GM18873 (cell line): ENCODE measurements around the gene CDK5RAP3.

ENCODE experiments used
- ATAC-seq: cut with Tn5 transposase; IDR thresholded peaks from one replicate; pipeline ENCODE4 v1.9.1; 2021; ENCODE audit warnings: mild to moderate bottlenecking, moderate library complexity, moderate number of reproducible peaks; ENCODE audit not compliant: unreplicated experiment, low FRiP score

The CDK5RAP3 gene

DNA sequence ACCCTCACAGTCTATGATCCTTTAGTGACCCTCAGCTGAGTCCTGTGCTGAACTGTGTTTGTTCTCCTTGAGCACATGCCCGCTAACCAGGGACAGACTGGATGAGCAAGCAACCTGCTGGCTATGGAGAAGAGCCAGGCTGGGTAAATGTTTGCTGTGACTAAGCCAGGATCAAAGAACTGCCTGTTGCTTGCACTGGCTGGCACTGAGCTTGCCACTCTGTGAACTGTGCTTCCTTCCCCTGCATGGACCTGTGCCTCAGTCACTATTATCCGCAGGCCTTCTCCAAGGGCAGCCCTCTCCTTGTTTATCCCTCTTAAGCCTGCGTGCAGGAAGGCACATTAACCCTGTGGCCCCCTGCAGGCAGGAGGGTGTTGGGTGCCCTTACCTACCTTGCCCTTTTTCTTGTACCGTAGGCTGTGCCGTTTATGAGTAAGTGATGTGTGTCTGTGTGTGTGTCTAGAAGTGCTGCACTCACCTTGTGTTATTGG is 22.2 kb upstream of the CDK5RAP3 start:
- no peak for ATAC-seq

DNA sequence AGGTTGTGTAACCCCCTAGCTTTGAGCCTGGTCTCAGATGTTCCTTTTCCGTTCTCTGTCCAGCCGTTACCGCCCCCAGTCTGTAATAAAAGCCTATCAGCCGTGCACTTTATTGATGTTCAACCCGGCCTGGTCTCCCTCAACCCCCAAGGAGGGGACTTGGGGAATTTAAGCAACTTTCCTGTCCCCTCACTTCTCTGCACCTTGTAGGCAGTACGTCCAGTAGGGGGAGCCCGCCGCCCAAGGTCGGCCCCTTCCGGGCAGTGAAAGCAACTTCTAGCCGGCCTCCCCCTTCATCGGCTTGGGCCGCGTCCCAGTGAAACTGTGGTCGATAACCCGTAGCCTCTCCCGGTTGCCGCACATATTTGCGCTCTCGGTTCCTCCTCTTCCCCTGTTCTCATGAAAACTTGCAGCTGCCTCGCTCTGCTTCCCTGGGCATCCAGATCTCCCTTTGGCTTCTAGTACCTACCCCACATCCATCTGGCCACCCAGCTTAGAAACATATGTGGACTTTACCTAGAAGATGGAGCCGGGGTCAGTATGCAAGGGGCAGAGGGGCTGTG is 21.6 kb upstream of the CDK5RAP3 start:
- ATAC-seq = no peak

DNA sequence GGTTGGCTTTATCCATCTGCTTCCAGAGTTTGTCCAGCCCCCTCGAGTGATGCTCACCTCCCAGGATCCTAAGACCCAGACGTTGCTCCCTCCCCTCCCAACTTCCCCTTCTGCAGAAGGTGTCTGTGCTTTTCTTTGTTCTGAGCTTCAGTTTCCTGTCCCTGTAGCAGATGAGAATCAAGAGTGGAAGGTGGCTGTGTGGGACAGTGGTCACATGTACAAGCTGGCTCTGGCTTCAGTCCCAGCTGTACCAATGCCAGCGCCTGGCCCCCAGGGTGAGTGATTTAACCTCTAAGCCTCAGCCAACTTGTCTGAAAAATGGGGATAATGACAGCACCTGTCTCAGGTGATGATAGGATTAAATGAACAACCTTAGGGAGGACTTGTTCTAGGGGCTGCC is 21.0 kb upstream of the CDK5RAP3 start:
- no peak for ATAC-seq

DNA sequence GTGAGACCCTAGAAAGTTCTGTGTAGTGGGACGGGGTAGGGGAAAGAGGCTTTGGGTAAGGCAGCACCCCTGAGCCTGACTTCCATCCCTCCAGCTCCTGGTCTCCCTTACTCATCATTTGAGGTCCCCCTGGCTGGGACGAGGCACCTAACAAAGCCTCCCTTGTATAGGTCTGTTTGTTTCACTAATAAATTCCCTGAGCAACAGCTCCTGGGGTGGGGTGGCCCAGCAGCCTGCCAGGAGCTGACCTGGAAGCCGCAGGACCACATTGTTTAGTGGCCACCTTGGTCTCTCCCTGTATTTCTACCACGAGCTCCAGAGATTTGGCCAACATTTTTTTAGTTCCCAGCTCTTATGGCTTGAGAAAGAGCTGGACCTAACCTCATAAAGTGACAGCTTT is 20.5 kb upstream of the CDK5RAP3 start:
- no peak for ATAC-seq

DNA sequence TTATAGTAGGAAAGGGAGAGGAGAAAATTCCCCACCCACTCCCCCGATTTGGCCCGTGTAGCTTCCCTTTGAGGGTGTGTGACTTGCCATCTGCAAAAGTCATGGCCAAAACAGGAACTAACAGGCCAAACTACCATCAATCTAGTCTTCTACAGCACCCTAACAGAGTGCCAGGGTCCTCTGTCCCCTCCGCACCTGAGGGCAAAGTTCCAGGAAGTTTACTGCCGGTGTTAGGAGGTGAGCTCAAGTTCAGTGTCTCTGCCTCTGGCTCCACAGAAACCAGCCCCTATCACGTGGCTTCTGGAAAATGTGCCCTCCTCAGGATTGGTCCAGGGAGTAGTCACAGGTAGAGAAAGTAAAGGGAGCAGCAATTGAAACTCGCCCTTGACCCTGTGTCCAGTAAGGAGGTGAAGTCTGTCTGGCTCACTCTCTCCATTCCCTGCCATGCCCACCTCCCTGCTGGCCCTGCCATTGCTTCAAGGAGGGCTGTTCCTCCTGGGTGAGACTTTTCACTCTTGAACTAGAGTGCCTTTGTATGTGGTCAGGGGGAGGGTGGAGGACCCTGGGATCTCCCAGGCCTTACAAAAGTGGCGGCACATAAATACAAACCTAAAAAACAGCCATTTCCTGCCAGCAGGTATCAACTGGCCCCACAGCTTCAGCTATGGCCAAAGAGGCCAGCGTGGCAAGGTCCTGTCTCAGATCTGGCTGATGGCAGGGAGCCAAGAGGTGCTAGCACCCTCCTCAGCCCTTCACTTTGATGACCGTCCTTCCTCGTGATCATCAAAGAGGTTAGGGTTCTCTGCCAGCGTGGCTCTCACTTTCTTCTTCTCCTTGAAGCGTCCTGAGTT is 18.5 kb upstream of the CDK5RAP3 start:
- no peak for ATAC-seq

DNA sequence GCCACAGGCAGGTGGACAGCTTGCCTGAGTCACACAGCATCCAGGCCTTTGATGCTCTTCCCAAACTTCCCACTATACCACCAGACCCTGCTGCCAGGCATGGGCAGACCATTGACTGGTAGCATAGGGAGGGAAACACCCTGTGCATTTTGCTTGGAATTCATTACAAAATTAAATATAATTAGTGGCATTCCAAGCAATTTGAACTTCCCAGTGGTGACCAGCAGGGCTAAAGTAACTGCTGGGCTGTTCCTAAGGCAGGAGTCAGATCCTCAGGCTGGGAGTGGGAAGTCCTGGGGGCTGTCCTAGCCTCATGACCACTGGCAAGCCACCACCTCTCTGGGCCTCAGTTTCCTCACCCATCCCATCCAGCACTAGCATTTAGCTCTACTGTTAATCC is 17.0 kb upstream of the CDK5RAP3 start:
- ATAC-seq = no peak

DNA sequence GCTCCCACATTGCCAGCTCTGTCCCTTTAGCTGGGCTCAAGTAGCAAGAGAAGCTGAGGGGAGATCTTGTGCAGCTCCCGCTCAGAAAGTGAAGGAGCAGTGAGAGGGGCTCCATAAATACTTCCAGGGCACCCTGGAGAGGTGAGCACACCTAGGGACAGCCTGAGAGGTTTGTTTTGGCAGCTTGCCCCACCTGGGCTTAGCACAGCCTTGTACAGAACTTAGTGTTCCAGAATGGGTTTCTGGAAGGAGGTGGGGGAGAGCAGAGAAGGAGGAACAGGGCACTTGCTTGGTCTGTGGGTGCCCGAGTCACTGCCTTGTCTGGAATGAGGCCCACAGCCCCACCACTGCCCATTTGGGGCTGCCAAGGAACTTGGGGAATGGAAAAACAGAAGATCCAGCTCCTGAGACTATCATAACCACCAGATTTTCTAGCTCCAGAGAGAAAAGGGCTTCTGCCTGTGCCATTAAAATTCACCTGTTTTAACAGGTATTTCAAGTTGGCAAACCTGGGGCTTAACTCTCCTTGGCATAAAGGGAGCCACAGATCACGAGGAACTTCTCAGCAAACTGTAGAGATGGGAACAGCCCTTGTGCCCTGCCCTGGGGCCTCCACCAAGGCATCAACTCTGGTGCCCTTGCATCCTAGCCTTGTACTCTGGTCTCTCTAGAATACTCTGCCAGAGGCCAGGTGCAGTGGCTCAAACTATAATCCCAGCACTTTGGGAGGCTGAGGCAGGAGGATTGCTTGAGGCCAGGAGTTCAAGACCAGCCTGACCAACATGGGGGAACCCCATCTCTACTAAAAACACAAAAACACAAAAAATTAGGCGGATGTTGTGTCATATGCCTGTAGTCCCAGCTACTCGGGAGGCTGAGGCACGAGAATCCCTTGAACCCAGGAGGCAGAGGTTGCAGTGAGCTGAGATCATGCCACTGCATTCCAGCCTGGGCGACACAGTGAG is 15.1 kb upstream of the CDK5RAP3 start:
- no peak for ATAC-seq

DNA sequence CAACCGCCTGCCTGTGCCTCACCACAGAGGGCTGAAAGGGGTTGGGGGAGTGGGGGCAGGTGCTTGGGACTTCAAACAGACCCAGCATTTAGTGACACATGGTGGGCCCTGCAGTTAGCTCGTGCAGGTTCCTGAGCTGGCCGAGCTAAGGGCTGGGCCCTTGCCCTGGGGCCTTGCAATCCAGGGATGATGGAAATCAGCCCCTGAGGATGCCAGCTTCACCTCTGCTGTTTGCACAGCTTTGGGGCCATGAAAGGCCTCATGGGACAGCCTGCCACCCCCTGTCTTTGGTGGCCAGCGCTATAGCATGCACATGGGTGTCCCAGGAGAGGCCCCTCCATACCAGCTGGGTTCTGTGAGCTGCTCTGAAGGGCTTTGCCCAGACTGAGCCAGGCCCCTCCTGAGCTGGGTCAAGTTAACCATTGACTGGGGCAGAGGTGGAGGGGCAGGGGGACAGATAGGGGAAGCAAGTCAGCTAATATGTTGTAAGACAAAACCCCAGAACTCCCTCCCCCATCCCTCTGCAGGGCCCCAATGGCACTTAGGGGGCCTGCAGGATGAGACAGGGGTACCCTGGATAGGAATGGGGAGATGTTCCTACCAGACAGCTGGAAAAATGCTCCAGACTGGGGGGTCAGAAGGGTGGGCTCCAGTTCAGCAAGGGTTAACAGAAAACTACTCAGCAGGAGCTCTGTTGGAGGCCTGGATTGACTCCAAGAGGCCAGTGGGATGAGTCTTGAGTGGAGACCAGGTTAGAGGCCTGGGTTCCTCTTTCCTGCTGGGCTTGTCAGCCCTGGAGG is 13.9 kb upstream of the CDK5RAP3 start:
- no peak for ATAC-seq

DNA sequence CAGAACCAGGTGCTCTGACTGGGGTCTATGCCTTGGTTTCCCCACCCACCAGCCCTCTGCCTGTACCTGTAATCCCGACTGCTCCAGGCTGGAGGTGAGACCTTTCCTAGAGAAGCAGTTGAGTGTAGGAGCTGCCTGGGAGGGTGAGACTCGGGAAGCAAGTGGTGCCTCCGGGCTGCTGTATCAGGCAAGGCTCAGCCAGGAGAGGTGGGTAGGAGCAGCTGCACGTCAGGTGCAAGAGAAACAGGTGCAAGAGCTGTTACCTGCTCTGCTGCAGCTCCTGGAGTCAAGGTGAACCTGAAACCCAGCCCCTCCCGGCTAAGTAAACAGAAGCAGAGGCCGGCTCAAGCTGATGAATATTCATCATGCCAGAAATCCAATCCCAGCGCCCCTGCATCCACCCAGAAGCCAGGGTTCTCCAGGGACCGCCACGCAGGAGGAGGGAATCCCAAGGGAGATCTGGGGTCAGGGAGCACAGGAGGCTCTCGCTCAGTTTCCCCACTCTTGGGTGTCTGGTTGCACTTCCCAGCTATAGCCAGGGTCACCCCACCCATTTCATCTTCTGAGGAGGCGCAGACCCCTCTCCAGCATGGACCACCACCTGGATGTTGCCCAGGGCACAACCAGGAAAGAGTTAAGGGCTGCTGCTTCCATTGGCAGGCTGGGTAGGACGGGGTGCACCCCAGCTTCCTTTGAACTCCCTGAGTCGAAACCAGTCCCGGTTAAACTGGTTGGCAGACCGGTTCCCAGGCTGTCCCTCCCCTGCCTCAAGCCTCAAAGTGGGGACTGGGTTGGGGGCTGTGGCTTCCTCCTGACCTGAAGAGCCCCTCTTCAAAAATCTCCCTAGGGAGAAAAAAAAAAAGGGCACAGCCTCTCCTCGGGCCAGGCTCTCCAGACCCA is 13.1 kb upstream of the CDK5RAP3 start, which contains the start of gene PRR15L:
TSS of gene PRR15L (minus strand) at position 293 of the 900 bp plus-strand sequence. CDS start 4,649 bp downstream, outside the sequence.
- no peak for ATAC-seq

DNA sequence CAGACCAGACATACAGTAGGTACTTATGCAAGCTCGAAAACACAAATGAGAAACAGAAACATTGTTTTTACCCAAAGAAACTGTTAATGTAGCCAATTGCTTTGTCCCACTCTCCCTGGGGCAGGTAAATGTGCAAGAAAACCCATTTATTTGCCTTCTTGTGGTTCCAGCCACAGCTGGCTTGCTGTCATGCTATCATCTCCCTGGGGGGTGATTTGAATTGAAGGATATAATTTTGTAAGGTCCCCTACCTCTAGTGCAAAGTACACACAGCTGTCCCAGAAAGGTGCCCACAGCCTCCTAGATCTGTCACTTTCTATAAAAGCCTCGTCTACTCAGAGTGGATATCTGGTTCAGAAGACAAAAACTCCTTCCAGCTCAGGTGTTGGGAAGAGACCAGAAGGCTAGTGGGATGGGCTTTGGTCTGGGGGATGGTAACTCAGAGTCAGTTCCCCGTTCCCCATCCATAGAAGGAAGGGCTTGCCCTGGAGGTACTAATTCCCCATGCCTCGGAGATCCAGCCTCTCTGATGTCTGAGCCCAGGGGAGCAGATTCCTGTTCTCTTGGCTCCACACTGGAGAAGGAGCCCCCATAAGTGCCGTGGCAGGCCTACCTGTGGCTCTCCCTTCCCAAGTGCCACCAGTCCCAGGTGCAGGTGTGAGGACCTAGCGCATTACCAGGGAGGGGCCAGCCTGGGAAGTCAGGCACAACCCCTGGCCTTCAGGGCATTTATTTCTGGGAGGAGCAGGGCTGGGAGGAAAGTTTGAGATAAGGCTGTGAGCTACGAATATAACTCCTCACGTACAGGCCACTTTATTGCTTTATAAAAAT is 10.9 kb upstream of the CDK5RAP3 start:
- ATAC-seq = no peak

DNA sequence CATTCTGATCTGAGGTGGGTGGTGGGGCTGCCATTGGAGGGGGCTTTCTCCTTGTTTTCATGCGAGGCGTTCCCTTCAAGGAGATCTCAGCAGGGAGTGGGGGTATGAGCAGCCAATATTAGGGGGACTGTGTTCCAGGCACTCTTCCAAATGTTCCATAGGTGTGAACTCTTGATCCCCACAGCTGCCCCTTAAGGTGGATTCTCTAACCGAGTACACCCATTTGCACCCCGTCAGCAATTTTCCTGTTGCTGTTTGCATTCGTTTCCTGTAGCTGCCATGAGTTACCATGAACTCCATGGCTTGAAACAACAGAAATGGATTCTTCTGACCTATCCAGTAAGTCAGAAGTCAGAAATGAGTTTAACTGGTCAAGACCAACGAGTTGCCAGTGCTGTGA is 9.5 kb upstream of the CDK5RAP3 start:
- no peak for ATAC-seq

DNA sequence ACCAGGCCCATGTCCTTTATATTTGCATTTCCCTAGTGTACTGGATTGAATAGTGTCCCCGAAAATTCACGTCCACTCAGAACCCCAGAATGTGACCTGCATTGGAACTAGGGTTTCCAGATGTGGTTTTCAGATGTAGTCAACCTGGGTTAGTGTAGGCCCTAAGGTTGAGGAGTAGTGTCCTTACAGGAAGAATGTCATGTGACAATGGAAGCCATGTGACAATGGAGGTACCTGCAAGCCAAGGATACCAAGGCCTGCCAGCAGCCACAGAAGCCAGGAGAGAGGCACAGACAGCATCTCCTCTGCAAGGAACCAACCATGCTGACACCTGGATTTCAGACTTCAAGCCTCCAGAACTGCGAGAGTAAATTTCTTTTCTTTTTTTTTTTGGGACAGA is 8.0 kb upstream of the CDK5RAP3 start:
- no peak for ATAC-seq

DNA sequence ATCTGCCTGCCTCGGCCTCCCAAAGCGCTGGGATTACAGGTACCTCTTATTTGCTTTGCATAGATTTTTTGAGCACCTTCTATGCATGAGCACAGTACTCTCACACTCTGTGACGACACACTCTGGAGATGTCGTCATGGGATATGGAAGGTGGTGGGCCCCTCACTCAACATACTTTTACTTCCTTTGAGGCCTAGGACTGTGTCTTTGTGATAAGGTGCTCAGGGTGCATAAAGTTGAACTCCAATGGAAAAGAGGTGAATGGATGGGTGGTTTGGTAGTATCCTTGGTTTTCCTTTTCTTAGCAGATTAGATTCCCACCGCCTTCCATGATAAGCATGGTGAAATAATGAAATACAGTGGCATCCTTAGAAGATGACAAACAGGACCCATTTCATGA is 6.1 kb upstream of the CDK5RAP3 start:
- no peak for ATAC-seq

DNA sequence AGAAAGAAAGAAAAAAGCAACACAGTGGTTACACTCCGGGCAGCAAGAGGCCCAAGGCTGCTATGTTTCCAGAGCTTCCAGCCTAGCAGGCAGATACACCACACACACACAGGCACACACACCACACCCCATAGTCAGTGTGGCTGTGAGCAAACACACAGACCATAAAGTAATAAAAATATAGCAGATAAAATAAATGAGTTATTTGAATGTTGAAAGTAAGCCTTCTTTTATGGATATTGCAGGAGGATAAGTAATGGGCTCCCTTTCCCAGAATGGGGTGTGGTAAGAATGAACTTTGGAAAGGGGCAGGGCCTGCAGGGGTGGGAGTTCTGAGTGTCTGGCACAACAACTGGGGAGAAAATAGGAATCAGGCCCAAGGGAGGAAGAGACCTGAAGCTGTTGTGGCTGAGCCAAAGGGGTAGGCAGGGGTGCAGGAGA is 4.8 kb upstream of the CDK5RAP3 start:
- ATAC-seq = no peak

DNA sequence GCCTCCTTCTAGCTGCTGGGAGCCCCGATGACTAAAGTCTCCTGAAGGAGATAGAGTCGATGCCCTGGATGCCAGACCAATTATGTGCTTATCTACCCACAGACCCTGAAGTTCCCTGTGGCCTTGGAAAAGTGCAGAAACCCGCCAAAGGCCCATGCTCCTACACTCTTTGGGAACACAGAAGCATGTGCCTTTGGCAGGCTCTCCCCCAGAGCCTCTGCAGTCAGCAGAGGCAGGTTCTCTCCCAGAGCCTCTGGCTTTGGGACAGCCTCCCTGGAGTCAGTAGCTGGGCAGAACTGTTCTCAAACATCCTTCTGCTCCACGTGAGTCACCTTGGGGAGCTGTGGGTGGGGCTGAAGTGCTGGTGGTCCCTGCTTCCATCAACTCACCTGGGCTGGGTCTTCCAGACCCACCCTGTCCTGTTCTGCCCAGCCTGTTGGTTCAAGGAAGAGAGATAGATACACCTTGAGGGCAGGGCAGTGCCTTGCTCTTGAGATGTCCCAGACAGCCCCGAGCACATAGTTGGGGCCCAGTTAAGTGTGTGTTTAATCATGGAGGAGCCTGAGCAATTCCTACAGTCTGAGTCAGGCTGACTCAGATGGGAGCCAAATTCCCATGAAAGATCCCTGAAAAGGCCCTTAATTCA is 3.2 kb upstream of the CDK5RAP3 start:
- ATAC-seq = no peak

DNA sequence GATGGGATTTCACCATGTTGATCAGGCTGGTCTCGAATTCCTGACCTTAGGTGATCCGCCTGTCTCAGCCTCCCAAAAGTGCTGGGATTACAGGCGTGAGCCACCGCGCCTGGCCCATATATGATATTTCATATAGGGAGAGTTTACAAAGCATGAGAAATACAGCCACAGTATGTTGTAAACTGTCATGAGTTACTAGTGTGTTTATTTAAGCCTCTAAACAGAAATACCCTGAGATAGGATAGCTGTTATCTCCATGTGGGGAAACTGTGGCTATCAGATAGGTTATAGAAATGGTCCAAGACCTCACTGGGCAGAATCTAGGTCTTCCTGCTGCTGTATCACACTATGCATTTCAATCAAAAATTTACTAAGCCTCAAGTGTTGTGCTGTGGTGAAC is 2.1 kb upstream of the CDK5RAP3 start:
- no peak for ATAC-seq

DNA sequence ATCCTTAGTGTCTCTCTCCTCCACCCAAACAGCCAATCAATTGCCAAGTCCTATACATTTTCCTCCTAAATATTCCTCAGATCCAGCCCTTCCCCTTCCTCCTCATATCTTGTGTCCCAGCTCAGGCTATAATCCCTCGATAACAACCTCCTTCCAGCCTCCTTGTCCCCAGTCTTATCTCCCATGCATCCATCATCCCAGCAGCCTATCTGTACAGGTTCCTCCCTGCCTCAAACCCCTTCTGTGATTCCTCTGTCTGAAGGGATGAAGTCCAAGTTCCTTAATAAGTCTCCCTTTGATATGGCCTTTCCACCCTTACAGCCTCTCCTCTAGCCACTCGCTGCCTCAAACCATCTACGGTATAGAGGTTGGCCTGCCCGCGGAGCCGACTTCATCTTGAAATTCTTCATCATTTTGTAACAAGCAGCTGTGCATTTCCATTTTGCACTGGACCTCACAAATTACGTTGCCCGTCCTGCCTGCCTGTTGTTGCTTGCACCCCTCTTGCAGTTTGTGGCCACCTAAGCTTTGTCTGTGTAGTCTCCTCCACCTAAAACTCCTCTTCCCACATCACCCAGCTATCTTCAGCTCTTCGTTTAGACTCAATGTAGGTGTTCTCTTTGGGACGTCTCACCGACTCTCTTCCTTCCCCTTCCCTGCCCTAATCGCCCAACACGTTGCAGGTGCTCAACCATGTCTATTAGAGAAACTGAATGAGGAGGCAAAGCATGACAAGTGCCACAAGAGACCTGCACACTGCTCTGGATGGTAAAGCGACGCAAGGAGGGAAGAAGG is 786 bp upstream of the CDK5RAP3 start:
- ATAC-seq = no peak
